SIG-M5 treated with dmso at 0.1 percent for 504 hours (cell line): ENCODE measurements around the gene RUFY2.
"Not testable (repeated sequence)": the region's sequence is repeated elsewhere in the genome, so short reads cannot be mapped to it uniquely, and the experiment has no call there.

Experiments
- DNase-seq: peaks from one replicate; lab custom pipeline; 2025; ENCODE audit not compliant: unreplicated experiment; lab: John Stamatoyannopoulos, UW

Gene RUFY2

DNA sequence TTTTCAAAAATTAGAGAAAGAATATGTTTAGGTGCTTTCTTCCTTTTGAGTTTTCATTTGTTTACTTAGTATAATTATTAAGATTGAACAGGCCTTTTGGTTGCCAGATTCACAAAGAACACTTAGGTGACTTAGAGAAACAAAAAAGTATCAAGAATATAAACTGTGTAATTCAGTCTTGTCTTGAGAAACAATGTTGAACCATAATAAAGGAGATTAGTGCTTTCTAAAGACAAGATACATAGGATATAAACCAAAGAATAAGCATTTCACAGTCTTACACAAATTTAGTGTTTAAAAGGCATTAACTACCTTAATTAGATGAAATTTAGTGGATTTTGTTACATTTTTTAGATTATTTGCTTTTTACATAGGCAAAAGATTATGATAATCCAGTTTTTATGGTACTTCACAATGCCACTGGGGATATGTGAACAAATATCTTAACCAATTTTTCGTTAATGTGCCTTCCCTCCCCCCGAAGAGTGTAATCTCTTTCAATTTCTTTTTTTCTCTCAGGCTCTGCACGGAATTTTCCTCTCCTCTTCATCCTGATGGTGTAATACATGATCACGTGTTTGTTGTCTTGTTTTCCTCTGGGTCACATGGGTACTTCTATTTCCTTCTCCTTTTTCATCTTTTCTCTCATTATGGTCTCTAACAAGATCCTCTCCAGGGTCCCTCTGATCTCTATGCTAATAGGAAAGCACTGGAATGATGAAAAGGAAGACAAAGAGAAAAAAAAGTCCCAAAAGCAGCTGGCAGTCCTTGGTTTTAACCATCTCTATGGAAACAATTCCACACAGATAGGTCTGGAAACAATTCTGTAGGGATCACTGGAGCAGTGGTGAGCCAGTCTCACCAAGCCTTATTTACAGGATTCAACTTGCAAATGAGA lies 78.9 kb downstream of the RUFY2 start:
- peak; percentile 88 for DNase-seq

DNA sequence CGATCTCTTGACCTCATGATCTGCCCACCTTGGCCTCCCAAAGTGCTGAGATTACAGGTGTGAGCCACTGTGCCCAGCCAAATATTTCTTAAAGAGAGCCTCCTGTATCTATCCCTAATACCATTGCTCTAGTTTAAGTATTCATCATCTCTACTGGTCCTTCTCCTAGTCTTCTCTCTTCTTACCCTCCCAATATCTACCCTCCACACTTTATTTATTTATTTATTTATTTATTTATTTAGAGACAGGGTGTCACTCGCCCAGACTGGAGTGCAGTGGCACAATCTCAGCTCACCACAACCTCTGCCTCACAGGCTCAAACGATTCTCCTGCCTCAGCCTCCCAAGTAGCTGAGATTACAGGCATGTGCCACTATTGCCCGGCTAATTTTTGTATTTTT lies 82.7 kb downstream of the RUFY2 start:
- not testable (repeated sequence) for DNase-seq

- DNase-seq, result no peak
These were observed 88.6 kb downstream of the RUFY2 start for GRCh38 chr10:68318331-68319059.

DNA sequence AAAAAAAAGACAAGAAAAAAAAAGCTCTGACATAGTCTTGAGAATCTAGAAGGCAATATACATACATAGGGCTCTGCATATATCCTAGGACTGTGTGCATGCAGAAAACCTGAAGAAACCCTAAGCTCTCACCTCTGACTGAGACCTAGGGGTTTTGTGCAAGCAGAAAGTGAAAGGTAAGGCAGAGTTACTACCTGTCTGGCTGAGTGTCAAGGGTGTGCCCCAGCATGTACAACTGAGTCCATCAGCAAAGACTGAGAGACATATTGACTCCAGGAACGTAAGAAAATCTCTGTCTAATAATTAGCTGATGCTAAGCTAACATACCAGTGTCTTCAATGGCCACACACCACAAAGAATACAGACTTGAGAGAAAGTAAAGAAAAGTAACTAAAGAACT lies 91.5 kb downstream of the RUFY2 start:
- DNase-seq, result no peak

DNA sequence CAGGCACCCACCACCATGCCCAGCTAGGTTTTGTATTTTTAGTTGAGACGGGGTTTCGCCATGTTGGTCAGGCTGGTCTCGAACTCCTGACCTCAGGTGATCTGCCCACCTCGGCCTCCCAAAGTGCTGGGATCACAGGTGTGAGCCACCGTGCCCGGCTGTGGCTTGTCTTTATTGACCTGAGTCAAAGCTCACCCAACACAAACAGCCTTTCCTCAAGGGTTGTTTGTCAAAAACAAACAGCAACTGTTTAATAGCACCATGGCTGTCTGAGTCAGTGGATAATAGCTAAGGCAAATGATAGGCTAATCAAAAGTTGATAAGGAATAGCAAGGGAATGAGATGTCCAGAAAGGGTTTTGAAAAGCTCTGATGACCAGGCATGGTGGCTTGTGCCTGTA lies 92.1 kb downstream of the RUFY2 start:
- DNase-seq, result not testable (repeated sequence)

DNA sequence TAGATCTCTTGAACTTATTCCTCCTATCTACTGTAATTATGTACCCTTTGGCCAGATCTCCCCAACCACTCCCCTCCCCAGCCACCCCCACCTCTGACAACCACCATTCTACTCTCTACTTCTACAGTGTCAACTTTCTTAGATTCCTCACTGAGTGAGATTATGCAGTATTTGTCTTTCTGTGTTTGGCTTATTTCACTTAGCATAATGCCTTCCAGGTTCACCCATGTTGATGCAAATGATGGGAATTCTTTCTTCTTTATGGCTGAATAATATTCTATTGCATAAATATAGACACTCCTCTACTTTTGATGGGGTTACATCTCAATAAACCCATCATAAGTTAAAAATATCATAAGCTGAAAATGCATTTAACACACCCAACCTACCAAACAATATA lies 96.5 kb downstream of the RUFY2 start:
- no peak for DNase-seq

DNA sequence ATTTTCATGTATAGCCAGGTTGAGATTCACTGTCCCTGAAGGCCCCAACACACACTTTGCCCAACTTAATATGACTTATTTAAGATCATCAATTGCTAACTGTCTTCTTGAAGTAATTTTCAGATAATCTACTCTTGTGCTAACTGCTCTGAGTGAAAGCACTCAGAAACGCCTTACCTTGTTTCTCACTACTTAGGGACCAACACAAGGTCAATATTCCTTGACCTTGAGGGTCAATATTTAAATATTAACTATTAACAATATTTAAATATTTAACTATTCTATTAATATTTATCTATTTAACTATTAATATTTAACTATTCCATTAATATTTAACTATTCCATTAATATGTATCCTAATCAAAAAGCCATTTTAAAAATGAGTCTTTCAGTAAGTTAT lies 101.2 kb downstream of the RUFY2 start:
- DNase-seq, result no peak

GRCh38 chr10:68303849-68304412 lies 103.1 kb downstream of the RUFY2 start:
- no peak for DNase-seq

DNA sequence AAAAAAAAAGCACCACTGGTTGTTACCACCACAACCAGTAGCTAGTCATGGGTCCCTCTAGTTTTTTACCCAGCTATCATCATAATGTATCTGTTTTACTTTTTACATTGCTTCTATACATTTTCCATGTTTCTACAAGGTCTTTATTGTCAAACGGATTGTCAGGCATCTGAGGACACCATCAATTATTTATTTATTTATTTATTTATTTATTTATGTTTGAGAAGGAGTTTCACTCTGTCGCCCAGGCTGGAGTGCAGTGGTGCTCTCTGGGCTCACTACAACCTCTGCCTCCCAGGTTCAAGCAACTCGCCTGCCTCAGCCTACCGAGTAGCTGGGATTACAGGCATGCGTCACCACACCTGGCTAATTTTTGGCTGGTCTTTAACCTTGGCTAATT lies 104.2 kb downstream of the RUFY2 start:
- DNase-seq, result no peak

- no peak for DNase-seq
These were observed 104.6 kb downstream of the RUFY2 start for GRCh38 chr10:68302503-68302823.

- DNase-seq, result peak; percentile 49
These were observed 105.1 kb downstream of the RUFY2 start for GRCh38 chr10:68301790-68302502.

DNA sequence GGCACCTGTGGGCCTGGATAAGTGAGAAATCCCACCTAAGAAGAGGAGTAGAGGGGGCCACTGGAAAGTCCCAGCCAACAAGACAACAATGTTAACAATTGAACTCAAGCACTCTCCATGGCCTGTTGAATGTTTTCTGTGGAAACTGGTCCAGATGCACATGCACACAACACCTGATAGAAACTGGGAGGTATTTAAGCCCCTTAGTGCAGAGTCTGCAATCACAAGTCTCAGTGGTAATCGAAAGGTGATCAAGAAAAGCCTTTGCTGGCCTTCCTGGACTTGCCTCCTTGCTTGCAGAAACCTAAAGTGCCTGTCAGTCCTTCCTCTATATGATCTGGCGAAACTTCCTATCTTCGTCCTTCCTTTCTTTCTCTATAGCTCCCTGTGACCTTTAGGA lies 105.8 kb downstream of the RUFY2 start:
- no peak for DNase-seq

DNA sequence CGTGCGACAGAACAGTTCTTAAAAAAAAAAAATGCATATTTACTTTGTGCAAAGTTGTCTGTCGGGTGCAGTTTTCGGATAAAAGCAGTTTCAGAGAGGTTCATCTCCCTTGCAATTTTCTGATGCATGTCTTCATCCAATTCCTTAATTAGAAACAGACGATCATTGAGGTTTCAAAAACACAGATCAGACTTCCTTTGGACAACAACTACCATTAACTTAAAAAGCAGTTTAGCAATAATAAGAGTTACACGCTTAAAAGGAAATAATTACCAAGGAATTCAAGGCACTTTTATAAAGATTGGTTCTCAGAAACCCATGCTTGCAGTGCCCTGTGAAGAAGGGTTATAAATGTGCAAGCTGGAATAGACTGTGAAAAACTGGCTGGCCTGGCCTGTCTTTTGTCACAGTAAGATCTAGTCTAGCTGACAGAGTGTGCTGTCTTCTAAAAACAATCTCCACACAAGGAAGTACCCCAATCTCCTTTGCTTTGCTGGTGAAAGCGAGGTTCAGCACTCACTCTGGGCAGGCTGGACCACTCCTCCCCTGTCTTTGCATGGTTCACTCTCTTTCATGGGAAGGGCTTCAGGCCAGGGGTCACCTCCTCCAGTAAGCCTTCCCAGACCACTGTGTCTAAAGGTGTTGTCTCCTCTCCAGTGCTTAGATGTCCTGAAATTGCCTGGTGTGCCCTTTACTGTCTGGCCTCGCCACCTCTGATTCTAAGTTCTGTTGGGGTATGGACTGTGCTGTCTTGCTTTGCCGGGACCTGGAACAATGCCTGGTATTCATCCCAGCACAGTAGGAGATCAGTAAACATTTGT lies 110.0 kb downstream of the RUFY2 start:
- no peak for DNase-seq
